Activated CD8-positive, alpha-beta memory T cell treated with anti-CD3 and anti-CD28 coated beads for 24 hours (primary cell): Measurements from ENCODE around the gene ORMDL3.
"Not testable (repeated sequence)": the region's sequence is repeated elsewhere in the genome, so short reads cannot be mapped to it uniquely, and the experiment has no call there.

Source experiments
- DNase-seq: peaks from one replicate; pipeline ENCODE4 v3.0.0-alpha.2; 2020

ORMDL3 gene

DNA sequence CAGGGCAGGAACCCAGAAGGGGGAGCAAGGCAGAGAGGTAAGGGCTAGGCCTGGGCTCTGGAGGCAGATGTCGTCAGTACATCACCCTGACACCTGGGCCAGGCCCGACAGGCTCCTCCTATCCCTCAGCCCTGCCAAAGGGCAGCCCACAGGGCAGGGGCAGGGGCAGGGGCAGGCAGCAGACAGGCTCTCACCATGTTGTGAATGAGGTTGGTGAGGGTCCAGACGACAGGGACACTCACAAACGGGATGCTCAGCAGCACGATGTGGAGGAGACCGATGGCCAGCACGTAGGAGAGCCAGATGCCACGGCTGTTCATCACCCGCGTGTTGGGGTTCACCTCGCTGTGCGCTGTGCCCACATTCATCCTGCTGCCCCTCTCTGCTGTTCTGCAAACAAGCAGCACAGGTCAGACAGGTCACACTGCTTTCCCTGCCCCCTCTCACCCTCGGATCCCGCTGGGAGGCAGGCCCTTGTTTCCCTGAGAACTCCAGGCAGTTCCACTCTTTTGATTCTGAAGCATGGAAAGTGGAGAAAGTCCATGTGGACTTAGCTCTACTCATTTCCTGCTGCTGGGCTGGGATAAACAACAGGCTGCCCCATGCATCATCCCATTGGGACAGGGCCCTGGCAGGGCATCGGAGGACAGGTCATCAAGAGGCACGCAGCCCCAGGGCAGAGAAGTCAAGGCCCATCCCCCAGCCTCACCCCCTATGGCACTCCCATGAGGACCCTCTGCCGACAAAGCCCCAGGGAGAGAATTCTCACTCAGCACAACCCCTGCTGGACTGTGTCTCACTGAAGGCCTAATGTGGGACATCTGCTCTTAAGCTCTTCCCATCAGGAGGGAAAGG is 3.3 kb downstream of the ORMDL3 start:
- no peak for DNase-seq

DNA sequence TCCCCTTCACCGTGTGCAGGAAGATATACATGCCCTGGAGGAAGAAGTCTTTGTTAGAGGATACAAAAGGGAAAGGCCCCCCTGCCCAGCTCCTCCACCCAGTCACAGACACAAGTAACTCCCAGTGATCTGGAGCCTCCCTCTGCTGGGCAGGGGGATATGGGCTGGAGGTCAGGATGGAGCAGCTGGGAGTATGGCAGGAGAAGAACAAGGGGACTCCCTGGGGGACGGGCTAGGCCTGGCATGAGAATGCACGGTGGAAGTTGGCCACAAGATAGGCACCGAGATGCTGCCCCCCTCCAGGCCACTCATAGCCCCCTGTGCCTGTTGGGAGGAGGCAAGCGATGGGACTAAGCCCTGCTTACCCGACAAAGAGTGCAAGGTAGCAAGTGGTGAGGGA is 4.2 kb downstream of the ORMDL3 start:
- no peak for DNase-seq

DNA sequence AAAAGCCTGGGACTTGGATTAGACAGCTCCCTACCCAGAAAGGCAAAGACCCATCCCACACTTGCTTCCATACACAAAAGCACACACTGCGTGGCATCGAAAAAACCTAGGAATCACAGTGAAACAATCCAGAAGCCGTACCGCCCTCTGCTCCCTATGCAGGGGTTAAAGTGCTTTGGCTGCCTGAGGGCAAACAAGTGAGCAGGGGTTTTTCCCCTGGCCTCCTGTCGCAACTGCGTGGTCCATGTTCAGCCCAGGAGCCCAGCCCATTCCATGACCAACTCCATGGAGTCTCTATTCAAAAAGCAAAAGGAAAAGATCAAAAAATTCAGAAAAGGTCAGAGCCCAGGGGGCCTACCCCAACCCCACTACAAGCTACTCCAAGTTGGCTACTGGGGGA is 5.4 kb downstream of the ORMDL3 start:
- DNase-seq, result no peak

DNA sequence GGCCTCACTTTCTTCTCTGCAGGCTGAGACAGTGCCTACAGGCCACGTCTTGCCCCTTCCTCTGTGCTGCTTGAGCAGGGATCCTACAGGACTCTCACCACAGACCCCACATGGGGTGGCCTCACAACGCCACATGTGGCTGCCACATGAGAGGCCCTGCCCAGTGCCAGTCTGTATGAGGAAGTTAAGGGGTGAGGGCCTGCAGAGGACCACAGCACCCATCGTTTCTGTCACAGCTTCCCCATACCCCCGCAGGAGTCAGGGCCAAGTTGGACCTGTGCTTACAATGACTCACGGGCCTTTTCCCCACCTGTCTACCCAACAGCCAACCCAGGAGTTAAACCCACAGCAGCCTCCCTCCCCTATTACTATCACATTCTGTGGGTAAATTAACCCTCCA is 6.1 kb downstream of the ORMDL3 start:
- peak; percentile 76 for DNase-seq

DNA sequence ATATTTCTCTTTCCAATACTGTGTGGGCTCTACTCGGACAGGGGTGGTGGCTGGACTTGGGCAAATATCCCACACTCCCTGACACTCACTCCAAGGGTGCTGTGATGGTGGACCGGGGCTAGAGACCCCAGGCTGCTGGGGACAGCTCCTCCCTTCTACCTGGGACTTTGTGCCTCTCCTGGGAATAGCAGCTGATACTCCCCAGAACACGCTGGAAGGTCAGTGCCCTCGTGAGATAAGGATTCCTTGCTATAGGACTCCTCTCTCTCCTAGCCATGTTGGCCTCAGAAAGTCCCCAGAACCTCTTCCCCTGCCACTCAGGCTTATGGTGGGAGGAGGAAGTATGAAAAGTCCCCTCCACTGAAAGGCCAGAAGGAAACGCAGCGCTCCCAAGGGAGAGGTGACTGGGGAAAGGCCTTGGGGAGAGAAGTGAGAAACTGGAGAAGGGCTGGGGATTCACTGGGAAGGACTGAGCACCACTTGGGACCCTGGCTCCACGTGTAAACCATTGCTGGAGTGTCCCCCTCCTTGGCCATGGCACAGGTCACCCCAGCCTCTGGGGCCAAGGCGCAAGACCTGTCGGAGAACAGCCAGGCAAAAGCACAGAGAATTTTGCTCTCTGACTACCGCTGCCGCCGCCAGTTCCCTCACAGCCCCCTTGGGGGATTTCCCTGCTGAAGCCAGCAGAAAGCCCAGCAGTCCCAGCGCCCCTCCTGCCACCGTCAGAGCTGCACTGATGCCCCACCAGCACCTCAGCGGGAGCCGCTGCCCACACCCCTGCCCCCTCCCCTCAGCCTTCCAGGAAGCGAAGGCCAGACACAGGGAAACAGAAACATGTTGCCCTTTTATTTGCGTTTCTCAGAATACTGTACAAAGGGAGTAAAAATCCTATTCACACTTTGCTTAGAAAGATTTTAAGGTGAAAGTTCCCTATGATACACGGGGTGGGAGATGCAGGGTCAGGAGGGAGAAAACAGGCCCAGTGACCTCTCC is 6.9 kb downstream of the ORMDL3 start:
- DNase-seq, result peak; percentile 84

DNA sequence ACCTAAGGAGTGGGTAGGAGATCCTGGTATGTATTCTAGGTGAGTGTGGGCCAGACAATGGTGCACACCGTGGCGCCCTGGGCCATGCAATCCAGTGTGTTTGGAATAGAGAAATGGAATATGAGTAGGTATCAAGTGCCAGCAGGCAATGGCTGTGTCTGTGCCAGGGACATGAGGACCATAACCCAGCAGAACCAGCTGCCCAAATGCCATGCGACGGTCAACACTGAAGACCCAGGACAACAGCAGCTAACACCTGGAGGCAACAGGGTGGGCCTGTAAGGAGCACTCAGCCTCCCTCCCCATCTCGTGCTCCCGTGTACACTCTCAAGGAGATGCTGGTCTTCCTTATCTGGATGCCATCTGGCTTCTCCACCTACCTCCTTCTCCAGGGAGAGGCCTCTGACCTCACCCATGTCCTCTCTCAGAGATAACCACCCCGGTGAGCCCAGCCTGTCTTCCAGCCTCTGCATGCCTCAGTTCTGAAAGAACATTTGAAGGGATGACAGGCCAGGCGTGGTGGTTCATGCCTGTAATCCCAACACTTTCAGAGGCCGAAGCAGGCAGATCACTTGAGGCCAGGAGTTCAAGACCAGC is 8.2 kb downstream of the ORMDL3 start:
- no peak for DNase-seq

DNA sequence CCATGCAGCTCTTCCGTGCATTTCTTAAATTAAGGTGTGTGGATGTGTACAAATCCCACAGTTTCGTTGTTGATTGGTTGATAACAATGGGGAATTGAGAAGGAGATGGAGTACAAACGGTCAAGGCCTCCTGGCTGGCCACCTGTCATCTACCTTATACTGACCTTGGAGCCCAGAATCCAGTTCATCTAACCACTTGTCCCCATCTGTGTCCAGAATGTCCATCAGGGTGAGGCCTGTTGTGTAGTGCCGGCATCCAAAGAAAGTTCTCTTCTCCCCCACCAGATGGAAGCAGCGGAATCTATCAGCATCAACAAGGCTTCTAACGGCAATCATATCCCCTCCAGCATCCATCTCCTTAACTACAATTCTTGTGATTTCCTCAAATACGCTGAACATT is 10.5 kb downstream of the ORMDL3 start:
- no peak for DNase-seq

DNA sequence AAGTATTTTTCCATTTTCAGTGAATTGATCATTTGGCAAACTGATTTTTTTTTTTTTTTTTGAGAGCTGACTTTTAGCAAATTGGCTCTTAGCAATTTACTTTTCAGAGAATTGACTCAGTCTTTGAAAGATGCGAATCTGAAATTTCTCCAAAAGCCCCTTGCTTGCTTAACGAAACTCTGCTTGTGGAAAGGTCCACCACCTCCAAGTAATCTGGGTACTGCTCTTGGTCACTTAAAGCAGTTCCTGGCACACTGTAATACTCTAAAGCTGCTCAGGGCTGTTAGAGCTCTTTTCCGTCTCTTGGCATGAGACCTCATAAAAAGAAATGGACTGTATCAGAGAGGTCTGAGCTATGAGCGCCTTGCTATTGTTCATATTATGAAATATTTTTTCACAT is 11.8 kb downstream of the ORMDL3 start:
- DNase-seq, result no peak

DNA sequence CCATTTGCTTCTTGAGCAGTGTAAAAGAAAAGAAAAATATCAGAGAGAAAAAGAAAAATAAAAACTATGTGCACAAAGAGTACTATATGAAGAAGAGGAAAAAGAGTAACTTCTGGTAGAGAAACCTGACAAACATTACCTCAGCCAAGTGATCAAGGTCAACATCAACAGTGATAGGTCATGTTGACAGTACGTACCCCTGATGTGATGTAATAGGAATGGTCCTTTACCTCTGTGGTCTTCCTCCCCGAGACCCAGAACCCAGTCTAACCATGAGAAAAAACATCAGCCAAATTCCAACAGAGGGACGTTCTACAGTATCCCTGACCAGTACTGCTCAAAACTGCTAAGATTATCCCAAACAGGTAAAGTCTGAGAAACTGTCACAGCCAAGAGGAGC is 13.4 kb downstream of the ORMDL3 start:
- no peak for DNase-seq

DNA sequence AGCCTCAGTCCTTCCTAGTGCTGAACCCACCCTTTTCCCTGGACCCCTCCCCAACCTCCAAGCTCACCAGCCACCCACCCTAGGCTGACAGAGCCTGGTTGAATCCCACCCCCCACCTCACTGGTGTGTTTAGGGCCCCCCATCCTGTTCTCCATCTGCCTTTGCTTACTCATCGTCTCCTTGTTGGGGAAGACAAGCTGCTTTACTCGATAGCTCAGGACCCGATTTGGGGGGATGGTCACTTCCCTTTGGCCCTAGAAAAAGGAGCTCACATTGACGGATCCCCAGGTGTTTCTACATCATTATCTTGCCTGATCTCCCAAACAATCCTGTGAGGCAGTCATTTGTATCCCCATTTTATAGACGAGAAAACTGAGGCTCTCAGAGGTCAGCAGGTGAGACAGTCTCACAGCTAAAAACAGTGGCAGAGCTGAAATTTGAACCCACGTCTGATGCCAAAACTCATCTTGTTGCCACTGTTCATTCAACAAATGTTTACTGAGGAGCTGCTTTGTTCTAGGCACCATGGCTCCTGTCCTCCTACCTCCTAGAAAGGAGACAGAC is 18.5 kb downstream of the ORMDL3 start:
- no peak for DNase-seq

DNA sequence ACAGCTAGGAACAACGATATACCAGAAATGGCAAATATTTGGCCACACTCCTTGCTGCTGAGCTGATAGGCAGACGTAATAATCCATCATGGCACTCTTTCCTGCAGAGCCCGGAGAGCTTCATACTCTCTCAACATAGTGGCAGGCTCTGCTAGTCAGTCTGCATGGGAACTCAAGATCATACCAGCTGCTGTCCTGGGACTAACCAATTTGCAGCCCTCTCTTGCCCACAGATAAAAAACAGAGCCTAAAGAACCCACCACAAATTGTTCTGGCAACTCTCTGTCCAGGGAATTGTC is 22.5 kb downstream of the ORMDL3 start:
- DNase-seq, result no peak

DNA sequence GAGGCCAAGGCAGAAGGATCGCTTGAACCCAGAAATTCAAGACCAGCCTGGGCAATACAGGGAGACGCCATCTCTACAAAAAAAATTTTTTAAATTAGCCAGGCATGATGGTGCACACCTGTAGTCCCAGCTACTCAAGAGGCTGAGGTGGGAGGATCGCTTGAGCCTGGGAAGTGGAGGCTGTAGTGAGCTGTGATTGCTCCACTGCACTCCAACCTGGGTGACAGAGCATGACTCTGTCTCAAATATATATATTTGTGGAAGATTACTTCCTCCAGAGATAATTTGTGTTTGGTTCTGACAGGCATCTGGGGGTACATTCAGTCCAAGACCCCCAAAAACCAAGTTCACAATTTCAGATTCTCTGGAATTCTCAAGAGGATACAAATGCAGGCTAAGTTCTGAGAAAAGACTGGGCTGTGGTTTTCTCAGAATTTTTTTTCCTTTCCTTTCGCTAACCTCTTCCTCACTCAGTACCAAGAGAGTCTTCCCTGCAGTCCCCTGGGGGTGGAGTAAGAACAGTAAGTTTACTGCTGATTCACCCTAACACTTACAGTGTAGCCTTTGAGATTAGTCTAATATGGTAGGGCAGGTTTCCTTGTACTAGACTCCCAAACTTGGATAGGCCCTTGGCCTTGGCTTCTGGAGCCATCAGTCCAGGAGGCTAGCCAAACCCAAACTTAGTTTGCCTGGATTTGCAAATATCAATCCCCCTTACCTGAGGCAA is 24.1 kb downstream of the ORMDL3 start:
- DNase-seq, result peak; percentile 54

DNA sequence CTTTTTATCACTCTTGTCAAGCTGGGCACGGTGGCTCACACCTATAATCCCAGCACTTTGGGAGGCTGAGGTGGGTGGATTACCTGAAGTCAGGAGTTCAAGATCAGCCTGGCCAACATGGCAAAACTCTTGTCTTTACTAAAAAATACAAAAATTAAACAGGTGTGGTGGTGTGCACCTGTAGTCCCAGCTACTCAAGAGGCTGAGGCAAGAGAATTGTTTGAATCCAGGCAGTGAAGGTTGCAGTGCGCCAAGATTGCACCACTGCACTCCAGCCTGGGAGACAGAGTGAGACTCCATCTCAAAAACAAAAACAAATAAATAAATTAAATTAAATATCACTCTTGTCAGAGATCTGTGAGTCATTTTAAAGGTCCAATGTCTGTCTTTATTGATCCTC is 25.4 kb downstream of the ORMDL3 start:
- not testable (repeated sequence) for DNase-seq

DNA sequence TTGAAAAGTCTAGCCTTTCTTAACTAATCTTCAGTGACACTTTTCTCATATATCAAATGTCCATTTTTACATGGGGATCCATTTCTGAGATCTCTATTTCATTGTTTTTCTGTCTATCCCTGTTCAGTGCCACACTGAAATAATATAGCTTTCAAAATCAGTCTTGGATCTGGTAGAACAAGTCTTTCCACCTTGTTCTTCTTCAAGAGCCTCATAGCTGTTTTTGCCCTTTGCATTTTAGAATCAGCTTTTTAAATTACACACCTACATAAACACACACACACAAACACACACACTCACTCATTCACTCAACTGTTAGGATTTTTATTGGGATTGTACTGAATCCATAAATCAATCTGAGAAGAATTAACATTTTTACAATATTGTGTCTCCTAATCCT is 28.2 kb downstream of the ORMDL3 start:
- no peak for DNase-seq

DNA sequence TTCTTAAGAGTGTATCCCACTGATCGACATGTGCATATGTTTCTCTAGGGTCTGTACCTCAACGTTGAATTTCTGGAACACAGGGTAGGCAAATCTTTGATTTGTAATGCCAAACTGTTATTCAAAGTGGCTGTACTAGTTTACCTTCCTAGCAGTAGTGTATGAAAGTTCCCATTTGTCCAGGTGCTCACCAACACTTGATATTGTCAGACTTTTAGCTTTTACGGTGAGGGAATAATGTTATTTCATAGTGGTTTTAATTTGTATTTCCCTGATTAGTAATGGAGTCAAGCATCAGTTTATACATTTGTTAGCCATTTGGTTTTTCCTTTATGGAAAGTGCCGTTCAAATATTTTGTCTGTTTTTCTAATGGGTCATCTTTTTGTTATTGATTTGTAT is 29.3 kb downstream of the ORMDL3 start:
- no peak for DNase-seq

DNA sequence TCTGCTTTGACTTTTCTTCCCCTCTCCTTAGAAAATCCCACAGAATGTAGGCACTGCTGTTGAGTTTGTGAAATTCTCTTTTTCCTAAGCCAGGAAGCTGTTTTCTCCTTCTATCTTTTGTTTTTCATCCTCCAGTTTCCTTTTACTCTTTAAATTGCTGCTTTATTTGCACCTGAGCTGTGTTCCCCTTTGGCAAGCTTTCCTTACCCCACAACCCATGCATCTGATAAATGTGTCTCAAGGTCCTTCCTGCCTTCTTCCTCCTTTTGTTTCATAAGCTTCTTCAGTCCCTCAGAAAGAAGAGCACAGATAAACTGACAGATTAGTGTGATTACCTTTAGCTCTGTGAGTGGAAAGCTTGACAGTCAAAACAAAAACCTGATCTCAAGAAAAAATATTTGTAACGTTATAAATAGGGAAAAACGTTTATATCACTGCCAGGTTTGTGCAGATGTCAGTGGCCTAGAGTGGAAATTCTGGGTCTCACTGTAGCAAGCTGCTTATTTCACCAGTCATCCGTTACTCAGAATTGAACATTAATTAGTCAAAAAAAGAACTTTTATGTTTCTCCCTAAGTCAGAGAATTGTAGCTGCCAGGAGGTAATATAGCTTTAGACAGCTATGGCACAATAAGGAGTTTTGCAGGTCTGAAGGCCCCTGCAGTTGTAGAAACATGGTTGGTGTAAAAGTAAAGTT is 32.6 kb downstream of the ORMDL3 start:
- DNase-seq, result no peak

DNA sequence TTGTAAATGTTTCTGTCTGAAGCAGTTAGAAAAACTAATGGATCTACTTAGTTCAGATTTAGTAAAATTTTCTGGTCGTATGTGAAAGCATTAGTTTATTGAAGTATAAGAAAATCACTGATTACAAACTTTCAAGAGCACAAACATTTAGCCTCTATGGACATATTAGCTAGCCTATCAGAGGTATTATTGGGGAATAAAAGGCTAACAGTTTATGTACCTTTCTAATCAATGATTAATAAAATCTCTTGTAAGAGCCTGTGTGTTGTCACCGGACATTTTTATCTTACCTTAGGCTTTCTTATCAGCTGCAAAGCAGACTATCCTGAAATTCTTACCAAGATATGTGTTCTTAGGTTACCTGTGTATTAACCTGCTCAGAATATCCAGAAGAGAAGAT is 38.2 kb downstream of the ORMDL3 start:
- no peak for DNase-seq

DNA sequence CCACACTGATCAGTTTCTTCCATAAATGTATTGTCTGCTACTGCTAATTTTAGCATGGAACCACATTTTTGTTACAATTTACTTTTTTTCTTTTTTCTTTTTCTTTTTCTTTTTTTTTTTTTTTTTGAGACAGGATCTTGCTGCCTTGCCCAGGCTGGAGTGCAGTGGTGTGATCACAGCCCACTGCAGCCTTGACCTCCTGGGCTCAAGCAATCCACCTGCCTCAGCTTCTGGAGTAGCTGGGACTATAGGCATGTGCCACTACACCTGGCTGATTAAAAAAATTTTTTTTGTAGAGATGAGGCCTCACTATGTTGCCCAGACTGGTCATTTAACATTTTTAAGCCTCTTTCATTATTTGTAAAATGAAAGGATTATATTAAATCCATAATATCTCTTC is 40.3 kb downstream of the ORMDL3 start:
- DNase-seq, result no peak

DNA sequence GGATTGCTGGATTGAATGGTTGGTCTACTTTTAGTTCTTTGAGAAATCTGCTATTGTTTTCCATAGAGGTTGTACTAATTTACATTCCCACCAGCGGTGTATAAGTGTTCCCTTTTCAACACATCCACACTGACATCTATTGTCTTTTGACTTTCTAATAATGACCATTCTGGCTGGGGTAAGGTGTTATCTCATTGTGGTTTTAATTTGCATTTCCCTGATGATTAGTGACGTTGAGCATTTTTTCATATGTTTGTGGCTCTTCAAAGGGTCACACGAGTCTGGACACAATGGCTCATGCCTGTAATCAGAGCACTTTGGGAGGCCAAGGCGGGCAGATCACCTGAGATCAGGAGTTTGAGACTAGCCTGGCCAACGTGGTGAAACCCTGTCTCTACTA is 41.3 kb downstream of the ORMDL3 start:
- DNase-seq, result not testable (repeated sequence)

DNA sequence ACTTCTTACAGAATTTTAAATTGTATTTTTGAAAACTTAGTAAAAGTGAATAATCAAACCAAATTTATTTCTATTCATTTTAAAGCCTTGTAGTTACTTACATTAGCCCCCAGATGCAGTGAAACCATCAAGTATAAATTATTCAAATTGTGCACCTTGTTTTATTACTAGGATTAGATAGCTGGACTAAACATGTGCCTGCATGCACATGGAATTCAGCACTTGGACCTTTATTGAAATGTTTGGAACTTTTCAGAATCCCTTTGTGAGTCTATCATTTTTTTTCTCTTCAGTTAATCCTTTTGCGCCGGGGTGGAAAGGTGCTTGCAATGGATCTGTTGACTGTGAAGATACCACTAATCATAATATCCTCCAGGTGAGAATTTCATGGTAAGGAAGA is 54.6 kb downstream of the ORMDL3 start:
- DNase-seq, result no peak

DNA sequence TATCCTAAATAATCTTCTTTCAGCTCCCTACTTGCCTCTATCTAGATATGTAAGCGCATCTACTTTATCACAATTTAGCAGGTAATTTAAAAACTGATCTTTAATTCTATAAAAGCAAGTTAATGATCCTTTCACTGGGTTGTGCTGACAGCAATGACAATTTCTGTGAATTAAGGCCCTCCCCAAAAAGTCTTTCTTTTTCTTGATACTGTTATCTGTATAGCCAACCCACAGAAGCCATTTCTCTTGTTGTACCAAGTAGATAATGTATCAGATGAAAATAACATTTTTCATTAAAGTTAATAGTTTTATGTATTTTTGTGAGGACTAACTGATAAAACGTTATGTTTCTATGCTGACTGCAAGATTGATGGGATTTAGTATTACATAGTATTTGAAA is 55.6 kb downstream of the ORMDL3 start:
- no peak for DNase-seq
